BJ (cell line): ENCODE data around the gene TRIM25. TPM values are rescaled to one million over a fixed set of nuclear protein-coding genes. Genes with fewer than 3 reads are reported as not detected.
A peak's percentile ranks its signal among the peaks of the same experiment; 100 is the strongest.

Experiments
- CTCF ChIA-PET: fragments of 350-600 bp; formaldehyde crosslinking; extraction: SDS; loops from one replicate; lab custom pipeline; 2021; ENCODE audit warnings: antibody characterized with exemption, inconsistent platforms; lab: Yijun Ruan, JAX
- POLR2A ChIA-PET: fragments of 300-600 bp; sonication (Branson Sonifier 250); formaldehyde crosslinking; extraction: SDS; loops from one replicate; lab custom pipeline; 2021; ENCODE audit warnings: antibody characterized with exemption; lab: Charles Lee
- DNase-seq: peaks from one replicate; pipeline ENCODE4 v3.0.0-alpha.2; 2011; ENCODE audit warnings: low read depth
- H3K27me3 ChIP-seq: 2 replicates; pipeline ENCODE4 v1.6.0; 2011; ENCODE audit warnings: low read length; ENCODE audit not compliant: control insufficient read depth, insufficient read depth
- H3K36me3 ChIP-seq: 2 replicates; pipeline ENCODE4 v1.5.1; 2011; ENCODE audit warnings: low read length; ENCODE audit not compliant: control insufficient read depth, insufficient read depth
- H3K4me3 ChIP-seq: 2 replicates; pipeline ENCODE4 v1.5.1; 2011; ENCODE audit warnings: low read depth, mild to moderate bottlenecking, control low read depth, low read length
- polyA plus RNA-seq: library from polyadenylated mRNA; depleted of rRNA; stranded (reverse); fragments of >200 nt; gene quantifications from 2 replicates; pipeline ENCODE4 v1.2.3, GENCODE V29; 2011
- TF ChIP-seq, protein P1 (sequence below): IDR thresholded peaks from 2 replicates; pipeline ENCODE4 v1.5.1; 2011; ENCODE audit warnings: low read depth, mild to moderate bottlenecking, control low read depth, inconsistent platforms, low read length, moderate library complexity; ENCODE audit not compliant: insufficient read depth

TRIM25 gene
- polyA plus RNA-seq, 1 experiment, result 25.6 TPM

DNA sequence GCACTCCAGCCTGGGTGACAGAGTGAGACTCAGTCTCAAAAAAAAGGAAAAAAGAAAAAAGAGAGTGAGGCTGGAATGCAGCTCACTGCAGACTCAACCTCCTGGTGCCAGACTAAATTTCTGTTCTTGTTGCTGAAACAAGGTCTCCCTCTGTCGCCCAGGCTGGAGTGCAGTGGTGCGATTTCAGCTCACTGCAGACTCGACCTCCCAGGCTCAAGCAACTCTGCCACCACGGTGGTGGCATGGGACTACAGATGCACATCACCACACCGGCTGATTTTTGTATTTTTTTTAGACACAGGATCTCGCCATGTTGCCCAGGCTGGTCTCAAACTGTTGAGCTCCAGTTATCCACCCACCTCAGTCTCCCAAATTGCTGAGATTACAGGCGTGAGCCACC is 34.6 kb downstream of the TRIM25 start:
- H3K36me3 ChIP-seq, result no peaks in the 10 kb centered on the region
- no peak overlapping the region for H3K4me3 ChIP-seq
- POLR2A ChIA-PET, result no interaction called here
- TF ChIP-seq, protein P1, sequence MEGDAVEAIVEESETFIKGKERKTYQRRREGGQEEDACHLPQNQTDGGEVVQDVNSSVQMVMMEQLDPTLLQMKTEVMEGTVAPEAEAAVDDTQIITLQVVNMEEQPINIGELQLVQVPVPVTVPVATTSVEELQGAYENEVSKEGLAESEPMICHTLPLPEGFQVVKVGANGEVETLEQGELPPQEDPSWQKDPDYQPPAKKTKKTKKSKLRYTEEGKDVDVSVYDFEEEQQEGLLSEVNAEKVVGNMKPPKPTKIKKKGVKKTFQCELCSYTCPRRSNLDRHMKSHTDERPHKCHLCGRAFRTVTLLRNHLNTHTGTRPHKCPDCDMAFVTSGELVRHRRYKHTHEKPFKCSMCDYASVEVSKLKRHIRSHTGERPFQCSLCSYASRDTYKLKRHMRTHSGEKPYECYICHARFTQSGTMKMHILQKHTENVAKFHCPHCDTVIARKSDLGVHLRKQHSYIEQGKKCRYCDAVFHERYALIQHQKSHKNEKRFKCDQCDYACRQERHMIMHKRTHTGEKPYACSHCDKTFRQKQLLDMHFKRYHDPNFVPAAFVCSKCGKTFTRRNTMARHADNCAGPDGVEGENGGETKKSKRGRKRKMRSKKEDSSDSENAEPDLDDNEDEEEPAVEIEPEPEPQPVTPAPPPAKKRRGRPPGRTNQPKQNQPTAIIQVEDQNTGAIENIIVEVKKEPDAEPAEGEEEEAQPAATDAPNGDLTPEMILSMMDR, result no peak
- no peak for DNase-seq
- no peaks in the 10 kb centered on the region for H3K27me3 ChIP-seq
- CTCF ChIA-PET, result interaction anchor here (1.4 kb wide), 1 partner anchor 13 kb away, joined by 4 read pairs; no protein-coding TSS in a partner anchor

DNA sequence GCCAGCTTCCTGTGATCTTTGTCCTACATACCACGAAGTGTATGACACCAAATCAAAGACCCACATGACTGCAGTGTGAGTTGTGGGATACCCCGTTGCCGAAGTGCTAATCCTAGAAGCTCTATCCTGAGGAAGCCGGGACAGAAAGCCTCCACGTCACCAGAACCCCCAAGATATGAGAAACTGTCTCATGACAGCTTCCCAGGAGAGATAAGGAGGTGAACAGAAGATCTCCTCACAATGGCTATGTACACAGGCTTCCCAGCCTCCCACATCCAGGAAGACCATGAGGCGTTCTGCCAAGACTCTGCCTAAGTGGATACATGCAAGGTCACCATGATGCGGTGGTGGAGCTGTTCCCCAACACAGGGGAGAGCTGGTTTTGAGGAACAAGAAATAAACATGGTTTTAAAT is 37.1 kb downstream of the TRIM25 start:
- ChIA-PET CTCF (interaction anchor here (1.1 kb wide), 1 partner anchor 10 kb away, joined by 3 read pairs; no protein-coding TSS in a partner anchor), POLR2A (no interaction called here)
- Histone ChIP-seq H3K36me3 (no peaks in the 10 kb centered on the region), H3K27me3 (no peaks in the 10 kb centered on the region), H3K4me3 (no peak overlapping the region)
- no peak for DNase-seq
- TF ChIP-seq, protein P1, result no peak

DNA sequence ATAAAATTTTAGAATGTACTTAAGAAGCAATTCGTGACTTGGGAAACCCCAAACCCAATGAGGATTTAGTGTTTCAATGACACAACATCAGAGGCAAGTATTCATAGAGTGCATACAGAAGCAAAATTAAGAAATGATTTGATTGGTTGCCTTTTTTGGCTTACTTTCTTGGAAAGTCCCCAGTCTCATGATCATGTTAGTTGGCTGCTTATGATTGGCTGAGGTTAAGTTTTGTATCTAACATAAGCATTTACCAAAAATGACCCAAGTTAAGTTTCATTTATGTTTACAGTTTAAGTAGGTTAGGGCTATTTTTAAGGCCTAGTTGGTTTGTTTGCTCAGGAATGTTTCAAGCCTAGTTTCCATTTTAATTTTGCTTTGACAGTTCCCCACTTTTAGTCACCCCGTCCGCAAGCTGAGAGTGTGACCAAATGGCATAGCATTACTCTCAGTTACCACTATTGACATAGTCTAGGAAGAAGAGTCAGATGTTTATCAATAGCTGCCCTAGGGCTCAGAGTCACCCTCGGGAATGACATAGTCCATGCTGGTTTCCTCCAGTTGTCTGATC is 43.7 kb downstream of the TRIM25 start:
- no peak overlapping the region for H3K4me3 ChIP-seq
- ChIA-PET CTCF (interaction anchor here (1.1 to 1.2 kb wide), 2 partner anchors 10 to 50 kb away, joined by 3 read pairs; no protein-coding TSS in a partner anchor), POLR2A (no interaction called here)
- H3K36me3 ChIP-seq, result no peaks in the 10 kb centered on the region
- H3K27me3 ChIP-seq, result no peaks in the 10 kb centered on the region
- TF ChIP-seq, protein P1, result no peak
- no peak for DNase-seq

DNA sequence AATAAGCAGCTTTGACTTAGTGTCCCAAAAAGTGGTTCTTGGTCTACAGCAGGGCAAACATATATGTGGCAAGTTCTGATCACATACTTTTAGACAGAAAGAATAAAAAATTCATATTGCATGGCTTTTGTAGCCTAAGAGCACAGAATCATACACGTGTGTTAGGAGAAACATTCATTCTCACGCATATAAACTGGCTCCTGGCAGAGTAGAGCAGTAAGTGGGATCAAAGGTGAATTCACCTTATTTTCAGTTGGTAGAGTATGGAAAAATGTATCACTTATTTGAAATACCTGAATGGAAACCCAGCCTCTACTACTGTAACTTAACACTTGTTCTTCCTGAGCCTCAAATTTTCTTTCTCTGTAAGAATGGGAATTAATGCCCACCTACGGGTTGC is 45.1 kb downstream of the TRIM25 start:
- ChIA-PET POLR2A (no interaction called here), CTCF (interaction anchor here (1.1 to 1.4 kb wide), 2 partner anchors 16 to 49 kb away, joined by 3 to 4 read pairs; no protein-coding TSS in a partner anchor)
- no peak for DNase-seq
- TF ChIP-seq, protein P1, result no peak
- Histone ChIP-seq H3K27me3 (no peaks in the 10 kb centered on the region), H3K36me3 (no peaks in the 10 kb centered on the region), H3K4me3 (no peak overlapping the region)

DNA sequence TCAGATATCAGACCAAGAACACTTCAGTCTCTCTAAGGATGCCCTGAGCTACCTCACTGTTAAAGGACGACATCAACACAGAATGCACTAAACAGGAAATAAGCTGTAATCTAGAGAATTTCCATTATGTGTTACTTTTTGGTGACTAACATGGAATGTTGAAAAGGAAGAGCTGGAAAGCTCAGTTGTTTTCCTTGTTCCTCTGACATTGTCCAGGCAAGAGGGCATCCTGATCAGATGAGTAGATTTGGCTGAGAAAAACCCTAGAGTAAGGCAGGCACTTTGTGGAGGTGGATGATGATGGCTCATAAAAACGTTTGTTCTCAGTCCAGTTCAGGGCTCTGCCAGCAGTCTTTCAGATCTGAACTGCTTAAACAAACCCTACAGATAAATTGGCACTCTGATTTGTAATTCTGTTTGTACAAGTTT is 45.9 kb downstream of the TRIM25 start:
- TF ChIP-seq, protein P1, result no peak
- DNase-seq, result peak; percentile 26

More for the DNA sequence above, 45.9 kb downstream of the TRIM25 start:
- Histone ChIP-seq H3K27me3 (no peaks in the 10 kb centered on the region), H3K4me3 (no peak overlapping the region), H3K36me3 (no peaks in the 10 kb centered on the region)
- CTCF ChIA-PET, result interaction anchor here (1.0 to 1.4 kb wide), 2 partner anchors 17 to 50 kb away, joined by 3 to 4 read pairs; no protein-coding TSS in a partner anchor
- POLR2A ChIA-PET, result no interaction called here
